Fibroblast of skin of right quadriceps (primary cell): ENCODE data around the gene FRA10AC1.
A peak's percentile ranks its signal among the peaks of the same experiment; 100 is the strongest.

Source experiments
- DNase-seq: peaks from one replicate; pipeline ENCODE4 v3.0.0-alpha.2; 2013

The FRA10AC1 gene, protein sequence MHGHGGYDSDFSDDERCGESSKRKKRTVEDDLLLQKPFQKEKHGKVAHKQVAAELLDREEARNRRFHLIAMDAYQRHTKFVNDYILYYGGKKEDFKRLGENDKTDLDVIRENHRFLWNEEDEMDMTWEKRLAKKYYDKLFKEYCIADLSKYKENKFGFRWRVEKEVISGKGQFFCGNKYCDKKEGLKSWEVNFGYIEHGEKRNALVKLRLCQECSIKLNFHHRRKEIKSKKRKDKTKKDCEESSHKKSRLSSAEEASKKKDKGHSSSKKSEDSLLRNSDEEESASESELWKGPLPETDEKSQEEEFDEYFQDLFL

DNA sequence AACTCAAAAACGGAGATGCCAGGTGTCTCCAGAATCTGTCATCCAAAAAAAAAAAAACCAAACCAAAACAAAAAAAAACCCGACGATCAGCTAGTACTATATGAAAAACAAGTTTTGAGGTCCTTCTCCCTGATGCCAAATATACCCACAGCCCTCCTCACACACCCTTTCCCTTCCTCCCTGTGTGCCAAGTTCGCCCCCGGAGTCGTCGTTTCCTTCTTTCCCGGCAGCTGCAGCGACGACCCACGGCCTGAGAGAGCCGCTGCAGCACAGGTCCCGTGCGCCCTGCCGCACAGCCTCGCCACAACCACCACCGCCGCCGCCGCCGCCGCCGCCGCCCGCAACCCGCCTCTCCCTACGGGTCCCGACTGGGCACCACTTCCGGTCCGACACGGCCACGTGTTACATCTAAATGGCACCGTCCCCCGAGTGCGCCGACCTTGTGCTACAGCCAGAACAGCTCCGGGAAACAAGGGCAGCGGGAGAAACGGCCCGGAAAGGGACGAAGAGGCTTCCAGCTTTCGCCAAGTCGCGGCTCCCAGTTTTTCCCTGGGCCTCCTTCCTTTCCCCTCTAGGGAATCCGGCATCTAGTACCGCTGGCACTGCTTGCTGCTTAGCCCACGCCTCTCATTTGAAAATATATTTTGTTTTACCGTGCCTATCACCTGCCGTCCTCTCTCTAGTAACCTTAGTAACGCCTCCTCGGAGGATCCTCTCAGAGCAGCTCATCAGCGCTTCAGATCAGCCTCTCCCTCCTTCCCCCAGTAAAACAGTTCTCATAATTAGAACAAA is at the start of gene FRA10AC1:
TSS of gene FRA10AC1 (minus strand) at position 383 of the 792 bp plus-strand sequence. CDS start 2,486 bp downstream, outside the sequence.
- peak; percentile 93 for DNase-seq

DNA sequence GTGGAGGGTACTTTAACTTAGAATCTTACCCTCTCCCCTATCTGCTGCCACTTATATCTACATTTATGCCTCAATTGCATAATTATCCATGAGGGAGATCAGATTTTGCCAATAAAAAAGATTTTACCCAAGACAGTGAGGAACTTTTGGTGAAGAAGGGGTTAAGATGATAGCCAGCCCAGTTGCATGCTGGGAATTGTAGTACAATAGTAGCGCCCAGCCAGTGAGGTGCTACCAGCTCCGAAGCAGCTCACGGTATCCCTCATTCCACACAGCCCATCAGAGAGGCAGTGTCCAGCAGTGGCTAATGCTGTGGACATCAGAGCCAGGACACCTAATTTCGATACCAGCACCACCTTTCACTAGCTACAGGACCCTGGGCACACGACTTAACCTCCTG is 49.4 kb upstream of the FRA10AC1 start:
- DNase-seq, result no peak

DNA sequence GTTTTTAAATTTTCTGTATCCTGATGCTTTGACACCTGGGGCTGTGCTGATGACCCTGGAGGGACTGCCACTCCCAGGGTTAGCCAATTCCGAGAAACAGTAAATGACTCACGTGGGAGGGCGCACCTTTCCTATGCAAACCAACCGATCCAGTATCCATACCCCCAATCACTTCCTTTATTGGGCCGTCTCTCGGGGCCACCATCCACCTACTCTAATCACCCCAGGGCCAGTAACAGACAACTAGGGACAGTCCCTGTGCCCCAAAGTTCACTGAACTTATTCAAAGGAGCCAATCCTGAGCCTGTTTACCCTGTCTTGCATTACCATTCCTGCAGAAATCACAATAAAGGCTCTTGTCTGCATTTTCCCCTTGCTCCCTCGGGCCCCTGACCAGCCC is 48.7 kb upstream of the FRA10AC1 start:
- no peak for DNase-seq

DNA sequence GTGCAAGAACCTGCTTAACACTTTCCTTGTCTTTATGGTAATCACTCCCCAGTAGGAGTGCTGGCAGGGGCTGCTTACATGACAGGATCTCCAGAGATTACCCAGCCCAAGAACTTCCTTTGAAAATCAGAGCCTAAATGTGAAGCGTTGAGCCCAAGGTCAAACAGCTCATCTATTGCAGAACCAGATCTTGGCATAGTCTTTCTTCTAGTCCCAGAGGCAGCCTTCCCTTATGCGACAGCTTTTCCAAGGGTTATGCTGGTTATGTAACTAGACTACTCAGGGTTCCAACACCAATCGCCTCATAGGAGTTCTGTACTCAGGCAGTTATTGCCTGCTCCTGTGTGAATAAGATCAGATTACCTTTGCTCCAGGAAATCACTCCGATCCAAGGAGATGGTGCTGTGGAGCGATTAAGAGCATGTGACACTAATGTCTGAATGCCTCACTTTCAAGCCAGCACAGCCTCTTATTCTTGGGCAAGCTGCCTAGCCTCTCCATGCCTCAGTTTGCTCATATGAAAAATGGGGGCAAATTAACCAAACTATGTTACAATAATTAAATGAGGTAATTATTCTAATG is 46.9 kb upstream of the FRA10AC1 start:
- no peak for DNase-seq

DNA sequence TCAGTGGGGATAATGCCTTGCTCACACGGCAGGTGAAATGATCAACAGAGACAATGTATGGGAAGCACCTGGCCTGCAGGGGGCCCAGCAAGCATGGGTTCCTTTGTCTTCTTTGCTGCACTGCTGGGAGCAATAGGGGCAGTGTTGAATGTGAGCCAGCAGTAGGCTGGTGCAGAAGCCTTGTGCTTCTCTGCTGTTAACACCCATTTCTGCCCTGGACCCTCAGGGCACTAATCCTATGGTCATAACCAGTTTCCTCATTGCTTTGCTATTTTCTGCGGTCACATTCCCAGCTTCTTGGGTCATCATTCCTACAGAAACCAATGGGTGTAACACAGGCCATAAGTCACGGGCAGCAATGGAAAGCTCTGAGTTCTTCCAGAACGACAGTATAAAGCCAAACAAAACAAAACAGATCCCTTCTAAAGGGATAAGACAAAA is 44.5 kb upstream of the FRA10AC1 start:
- peak; percentile 92 for DNase-seq

DNA sequence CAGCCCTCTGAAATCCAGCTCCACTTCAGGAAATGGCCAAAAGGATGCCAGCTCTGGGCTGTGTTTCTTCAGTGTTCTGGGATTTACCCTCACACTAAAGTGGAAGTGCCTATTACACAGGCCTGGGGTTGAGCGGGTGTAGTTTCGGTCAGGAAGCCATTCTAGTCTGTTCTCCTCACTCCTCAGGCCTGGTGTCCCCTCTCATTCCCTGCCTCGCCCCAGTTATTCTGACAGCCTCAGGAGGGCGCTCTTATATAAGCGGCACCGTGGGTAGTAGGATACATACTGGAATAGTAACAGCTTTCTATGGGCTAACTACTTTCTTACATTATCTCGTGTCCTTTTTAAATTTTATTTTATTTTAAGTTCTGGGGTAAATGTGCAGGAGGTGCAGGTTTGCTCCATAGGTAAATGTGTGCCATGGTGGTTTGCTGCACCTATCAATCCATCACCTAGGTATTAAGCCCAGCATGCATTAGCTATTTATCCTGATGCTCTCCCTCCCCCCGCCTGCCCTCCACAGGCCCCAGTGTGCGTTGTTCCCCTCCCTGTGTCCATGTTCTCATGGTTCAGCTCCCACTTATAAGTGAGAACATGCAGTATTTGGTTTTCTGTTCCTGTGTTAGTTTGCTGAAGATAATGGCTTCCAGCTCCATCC is 43.1 kb upstream of the FRA10AC1 start:
- DNase-seq, result peak; percentile 22

DNA sequence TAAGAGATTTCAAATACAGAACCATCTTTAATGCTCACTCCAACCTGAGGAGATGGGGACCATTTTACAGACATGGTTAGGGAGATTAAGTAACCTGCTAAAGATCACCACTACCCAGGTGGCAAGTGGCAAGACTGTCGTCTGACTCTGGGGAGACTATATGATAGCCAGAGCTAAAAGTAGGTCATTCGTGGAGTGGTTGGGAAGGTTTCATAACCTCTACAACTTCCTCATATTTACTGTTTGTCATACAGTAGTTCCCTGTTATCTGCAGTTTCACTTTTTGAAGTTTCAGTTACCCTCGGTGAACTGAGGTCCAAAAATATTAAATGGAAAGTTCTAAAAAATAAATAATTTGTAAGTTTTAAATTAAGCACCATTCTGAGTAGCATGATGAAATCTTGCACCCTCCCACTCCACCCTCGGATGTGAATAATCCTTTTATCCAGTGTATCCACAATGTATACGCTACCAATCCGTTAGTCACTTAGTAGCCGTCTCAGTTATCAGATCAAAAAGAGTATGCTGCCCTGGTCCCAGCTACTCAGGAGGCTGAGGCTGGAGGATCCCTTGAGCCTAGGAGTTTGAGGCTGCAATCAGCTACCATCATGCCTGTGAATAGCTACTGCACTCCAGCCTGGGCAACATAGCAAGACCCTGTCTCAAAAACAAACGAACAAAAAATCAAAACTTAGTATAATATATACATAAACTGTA is 40.4 kb upstream of the FRA10AC1 start:
- no peak for DNase-seq

DNA sequence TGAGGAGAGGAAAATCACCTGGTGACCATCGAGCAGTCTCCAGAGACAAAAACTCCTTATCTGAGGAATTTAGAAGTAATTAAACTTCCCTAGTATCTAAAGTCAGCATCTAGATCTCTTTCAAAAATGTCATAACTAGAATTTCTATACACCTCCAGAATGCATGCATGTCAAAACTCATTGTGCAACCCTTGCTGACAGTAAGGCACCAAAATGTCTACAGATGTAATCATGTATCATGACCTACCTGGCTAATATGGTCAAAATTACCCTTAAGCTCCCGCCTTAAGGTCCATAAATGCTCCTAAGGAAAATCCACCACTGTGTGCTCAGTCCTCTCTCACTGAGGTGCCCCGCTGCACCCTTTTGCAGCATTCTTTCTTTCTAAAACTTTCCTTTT is 39.0 kb upstream of the FRA10AC1 start:
- no peak for DNase-seq

DNA sequence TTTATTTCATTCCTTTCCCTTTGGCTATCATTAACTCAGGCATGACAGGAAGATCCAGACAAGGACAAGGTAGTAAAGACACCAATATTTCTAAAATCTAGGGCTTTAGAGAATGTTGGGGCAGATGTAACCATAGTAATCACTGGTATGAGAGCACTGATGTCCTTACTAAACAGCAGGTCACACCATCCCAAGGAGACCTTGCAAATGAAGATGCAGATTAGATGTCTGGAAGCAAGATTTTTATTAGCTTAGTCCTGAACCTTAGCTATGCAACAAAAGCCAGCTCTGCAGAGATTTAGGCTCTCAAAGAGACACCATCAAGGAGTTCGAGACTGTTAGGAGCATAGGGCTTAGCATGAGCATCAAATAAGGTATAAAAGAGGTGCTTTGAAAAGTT is 23.6 kb upstream of the FRA10AC1 start:
- DNase-seq, result no peak

DNA sequence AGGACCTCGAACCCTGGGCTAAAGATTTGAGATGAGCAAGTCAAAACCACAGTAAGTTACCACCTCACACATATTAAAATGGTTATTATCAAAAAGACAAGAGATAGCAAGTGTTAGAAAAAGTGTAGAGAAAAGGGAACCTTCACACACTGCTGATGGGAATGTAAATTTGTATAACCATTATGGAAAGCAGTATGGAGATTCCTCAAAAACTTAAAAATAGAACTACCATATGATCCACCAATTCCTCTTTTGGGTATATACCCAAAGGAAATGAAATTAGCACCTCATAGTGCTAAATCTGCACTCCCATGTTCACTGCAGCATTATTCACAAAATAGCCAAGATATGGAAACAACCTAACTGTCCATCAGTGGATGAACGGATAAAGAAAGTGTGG is 20.8 kb upstream of the FRA10AC1 start:
- DNase-seq, result no peak

DNA sequence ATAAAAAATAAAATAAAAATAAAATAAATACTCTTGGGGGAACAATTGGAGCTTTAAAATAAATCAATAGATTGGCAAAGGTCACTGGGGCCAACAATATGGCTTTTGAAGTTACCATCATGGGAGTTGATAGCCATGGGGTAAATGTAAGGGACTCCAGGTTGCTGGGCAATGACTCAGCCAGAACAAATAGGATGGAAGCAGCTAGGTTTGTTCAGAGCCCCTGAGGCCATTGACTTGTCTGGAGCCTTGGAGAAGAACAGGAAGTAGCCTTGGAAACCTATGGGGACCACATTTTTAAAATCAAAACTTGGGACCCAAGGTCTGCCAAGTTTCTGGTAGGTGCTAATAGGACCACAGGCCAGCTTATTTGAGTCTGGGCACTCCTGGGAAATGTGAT is 20.2 kb upstream of the FRA10AC1 start:
- DNase-seq, result no peak

DNA sequence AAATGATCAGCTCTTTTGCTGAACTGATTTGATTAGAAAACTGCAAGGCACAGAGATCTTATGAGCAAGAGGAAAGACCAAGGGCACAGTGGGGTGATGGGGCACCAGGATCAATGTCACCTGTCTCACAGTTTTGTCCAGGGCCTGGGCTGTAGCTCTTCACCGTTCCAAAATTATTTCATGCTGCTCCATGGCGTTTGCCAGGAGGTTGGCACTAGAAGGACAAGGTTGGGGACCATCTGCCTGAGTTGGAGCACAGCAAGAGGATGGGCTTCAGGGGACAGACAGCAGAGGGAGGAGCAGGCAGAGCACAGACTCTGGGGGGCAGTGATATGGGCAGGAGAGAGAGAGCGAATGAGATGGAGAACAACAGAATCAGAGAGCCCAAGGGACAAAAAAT is 17.5 kb upstream of the FRA10AC1 start:
- no peak for DNase-seq

DNA sequence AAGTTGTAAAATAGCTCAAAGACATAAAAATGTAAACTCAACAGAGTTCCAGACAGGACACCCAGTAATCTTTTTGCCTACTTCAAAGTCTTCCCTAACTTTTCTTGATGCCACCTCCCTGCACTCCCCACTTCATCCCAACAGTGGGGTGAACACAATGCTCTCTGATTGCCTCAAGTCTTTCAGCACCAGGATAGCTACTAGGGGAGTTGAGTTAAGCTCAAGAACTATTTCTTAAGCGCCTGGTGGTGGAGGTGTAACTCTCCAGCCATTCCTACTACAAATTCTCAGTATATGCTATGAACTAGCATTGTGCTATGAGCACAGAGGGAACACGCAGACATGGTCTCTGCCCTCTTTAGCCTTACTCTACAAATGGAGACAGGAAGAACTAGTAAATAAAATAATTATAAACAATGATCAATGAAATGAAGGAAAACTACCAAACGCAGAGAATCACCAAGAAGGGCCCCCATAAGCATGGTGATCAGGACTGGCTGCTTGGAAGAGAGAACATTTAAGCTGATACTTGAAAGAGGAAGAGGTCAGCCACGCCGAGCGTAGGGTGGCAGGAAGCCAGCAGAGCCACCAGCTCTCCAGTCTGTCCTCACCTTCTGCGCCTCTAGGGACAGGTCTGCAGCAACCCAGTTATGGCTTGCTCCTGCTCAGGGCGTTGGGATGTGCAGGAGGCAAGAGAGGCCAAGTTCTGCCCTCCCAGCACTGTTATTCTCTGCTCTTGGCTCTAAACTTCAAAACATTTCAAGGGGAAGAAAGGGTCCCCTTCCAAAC is 16.7 kb upstream of the FRA10AC1 start:
- DNase-seq, result no peak

DNA sequence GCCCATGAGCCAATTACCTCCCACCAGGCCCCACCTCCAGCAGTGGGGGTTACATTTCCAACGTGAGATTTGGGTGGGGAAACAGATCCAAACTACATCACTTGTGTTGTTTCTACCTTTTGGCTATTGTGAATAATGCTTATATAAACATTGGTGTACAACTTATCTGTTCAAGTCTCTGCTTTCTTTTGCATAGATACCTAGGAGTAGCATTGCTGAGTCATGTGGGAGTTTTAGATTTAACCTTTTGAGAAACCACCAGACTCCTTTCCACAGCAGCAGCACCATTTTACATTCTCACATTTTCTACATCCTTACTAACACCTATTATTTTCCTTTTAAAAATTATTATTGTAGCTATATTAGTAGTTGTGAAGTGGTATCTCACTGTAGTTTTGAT is 14.4 kb upstream of the FRA10AC1 start:
- DNase-seq, result no peak

DNA sequence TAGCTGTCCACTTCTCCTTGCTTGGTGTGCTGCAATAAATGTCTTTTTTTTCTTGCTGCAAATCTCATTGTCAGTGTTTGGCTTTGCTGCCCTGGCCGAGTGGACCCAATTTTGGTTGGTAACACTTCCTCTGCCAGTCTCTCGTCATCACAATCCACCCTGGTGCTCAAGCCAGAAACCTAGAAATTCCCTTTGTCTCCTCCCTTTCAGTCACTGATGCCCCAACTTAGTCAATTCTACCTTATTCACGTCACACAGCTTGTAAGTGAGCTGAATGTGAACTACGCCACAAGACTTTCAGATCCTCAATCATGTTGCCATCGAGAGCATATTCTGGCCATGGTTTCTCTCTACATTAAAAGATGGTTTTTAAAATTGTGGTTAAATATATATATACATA is 13.0 kb upstream of the FRA10AC1 start:
- DNase-seq, result no peak

DNA sequence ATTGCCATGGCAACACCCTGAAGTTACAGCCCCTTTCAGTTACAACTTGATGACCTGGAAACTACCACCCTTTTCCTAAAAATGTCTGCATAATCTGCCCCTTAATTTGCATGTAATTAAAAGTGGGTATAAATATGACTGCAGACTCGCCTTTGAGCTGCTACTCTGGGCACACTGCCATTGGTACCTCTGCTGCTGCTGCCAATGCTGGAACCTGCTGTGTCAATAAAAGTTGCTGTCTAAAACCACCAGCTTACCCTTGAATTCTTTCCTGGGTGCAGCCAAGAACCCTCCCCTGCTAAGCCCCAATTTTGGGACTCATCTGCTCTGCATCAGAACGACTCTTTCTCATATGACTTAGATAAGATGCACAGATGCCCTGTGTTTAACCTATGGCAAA is 10.2 kb upstream of the FRA10AC1 start:
- no peak for DNase-seq

DNA sequence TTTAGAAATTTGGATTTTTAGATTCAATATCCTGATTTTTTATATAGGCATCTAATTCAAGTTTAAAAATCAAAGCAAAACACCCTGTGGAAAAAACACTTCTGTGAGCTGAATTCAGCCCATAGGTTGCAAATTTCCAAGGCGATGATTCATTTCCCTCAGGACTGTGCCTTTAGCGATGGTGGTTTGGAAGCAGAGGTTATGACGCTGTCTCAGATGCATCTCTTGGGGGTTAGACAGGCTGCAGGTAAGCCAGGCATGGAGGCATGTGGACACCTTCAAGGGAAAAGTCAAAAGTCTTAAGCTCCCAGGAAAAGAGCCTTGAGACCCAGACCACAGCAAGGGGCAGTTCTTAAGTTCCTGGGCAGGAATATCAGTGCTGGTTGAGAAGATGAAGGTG is 9.5 kb upstream of the FRA10AC1 start:
- peak; percentile 20 for DNase-seq

DNA sequence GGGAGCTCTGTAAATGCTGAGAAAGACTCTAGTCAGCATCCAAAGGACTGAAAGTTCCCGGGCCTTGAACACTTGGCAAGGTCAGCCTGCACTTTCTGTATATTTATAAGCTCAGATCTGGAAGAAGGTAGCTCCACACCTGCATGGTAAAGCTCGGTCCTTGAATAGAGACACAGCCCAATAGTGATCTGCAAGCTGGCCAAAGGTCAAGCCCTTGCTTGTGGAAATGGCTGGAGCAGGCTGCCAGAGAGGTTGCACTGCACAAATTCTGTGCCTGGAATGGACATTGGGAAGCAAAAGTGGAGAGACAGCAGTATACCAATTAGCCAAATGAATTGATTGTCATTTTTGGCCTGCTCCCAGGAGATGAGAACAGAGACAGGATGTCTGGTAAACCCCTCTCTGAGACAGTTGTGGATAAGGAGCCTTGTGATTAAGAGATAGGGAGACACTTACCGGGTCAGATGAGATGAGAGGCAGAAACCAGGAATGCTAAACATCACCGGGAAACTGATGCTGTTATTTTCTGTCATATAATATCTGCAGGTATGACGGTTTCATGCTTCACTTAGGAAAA is 8.0 kb upstream of the FRA10AC1 start:
- DNase-seq, result no peak

DNA sequence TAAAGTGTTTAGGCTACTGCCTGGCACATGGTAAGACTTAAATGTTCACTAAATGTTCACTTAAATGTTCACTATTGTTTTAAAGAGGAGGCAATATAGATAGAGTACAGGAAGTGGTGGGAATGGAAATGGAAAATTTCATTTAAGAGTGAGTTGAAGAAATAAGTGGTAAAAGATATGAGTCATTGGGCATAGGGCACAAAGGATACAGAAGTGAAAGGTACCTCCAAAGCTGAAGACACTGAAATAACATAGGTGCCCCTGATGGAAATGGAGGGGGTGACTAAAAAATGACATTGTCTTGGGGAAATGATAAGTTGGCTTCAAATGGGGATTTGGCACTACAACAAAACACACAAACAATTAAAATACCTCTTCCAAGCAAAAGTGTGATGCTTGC is 5.2 kb upstream of the FRA10AC1 start:
- DNase-seq, result no peak

DNA sequence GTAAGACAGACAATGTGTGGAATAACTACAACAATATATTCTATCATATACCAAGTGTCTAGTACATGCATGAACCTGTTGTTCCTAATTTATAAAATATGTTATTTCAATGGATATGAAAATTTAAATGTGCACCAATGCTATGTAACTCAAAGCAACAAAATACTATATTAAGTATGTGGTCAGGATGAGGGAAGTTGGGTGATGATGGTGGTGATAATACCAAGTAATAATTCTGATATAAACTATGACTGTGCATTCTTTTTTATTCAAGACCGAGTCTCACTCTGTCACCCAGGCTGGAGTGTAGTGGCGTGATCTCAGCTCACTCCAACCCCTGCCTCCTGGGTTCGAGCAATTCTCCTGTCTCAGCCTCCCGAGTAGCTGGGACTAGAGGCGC is 2.1 kb upstream of the FRA10AC1 start:
- DNase-seq, result no peak

DNA sequence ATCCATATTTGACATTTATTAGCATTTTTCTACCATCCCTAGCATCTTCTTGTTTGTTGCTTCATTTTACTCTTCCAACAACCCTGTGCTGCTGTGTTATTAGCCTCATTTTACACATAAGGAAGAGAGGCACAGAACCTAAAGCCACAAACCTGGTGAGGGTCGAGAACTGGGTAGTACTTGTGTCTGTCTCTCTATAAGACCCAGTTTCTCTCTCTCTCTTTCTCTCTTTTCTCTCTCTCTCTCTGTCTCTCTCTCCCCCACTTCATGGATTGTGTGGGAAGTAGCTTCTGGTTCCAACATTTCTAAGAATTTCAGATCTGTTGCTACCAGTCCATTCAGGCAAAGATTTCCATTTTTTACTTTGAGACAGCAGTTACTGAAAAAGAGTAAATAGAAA is 1.4 kb upstream of the FRA10AC1 start:
- DNase-seq, result no peak

DNA sequence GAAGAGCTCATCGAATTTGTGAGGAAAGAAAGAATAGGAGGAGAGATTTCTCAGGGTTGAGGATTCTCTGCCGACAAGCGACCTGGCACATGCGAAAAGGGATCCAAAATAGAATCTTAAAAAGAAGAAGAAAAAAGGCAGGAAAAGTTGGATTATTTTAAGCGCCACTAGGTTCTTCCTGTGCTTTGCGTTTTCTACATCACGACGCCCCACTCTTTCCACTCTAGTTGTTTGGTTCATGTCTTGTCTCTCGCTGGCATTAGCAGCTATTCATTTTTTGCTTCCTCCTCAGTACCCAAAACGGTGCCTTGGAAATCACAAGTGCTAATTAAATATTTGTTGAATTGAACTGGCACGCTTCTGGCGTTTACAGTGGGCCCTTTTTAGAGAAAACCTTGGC is 674 bp upstream of the FRA10AC1 start:
- DNase-seq, result peak; percentile 10
